H9 (cell line): Measurements from ENCODE around the gene ATG7. TPM values are rescaled to one million over a fixed set of nuclear protein-coding genes. Genes with fewer than 3 reads are reported as not detected.
"Not testable (repeated sequence)": the region's sequence is repeated elsewhere in the genome, so short reads cannot be mapped to it uniquely, and the experiment has no call there.

Experiments
- DNase-seq: peaks from one replicate; pipeline ENCODE4 v3.0.0-alpha.2; 2017
- H2AFZ ChIP-seq: one replicate; pipeline ENCODE4 v1.6.1; 2013; ENCODE audit warnings: mild to moderate bottlenecking, low read length, control low read depth, moderate library complexity
- H2AK5ac ChIP-seq: 2 replicates; pipeline ENCODE4 v1.6.1; 2013; ENCODE audit warnings: low read length, control low read depth, mixed read lengths; ENCODE audit not compliant: insufficient read length
- H2BK120ac ChIP-seq: one replicate; pipeline ENCODE4 v1.6.1; 2013; ENCODE audit warnings: low read depth, mild to moderate bottlenecking, low read length, control low read depth, inconsistent platforms; ENCODE audit not compliant: poor library complexity, severe bottlenecking
- H2BK12ac ChIP-seq: 2 replicates; pipeline ENCODE4 v1.6.1; 2013; ENCODE audit warnings: low read length, control low read depth, mixed read lengths, low read depth; ENCODE audit not compliant: insufficient read length
- H2BK15ac ChIP-seq: 2 replicates; pipeline ENCODE4 v1.6.1; 2013; ENCODE audit warnings: low read depth, low read length, control low read depth
- H2BK20ac ChIP-seq: one replicate; pipeline ENCODE4 v1.6.1; 2013; ENCODE audit warnings: low read depth, mild to moderate bottlenecking, low read length, control low read depth, inconsistent platforms; ENCODE audit not compliant: poor library complexity, severe bottlenecking
- H2BK5ac ChIP-seq: 2 replicates; pipeline ENCODE4 v1.6.1; 2013; ENCODE audit warnings: low read length, control low read depth, mixed read lengths; ENCODE audit not compliant: insufficient read length
- H3K14ac ChIP-seq: 2 replicates; pipeline ENCODE4 v1.6.1; 2013; ENCODE audit warnings: low read length, control low read depth; ENCODE audit not compliant: insufficient read depth
- H3K18ac ChIP-seq: 2 replicates; pipeline ENCODE4 v1.6.1; 2013; ENCODE audit warnings: low read depth, mild to moderate bottlenecking, mixed read lengths, low read length, control low read depth; ENCODE audit not compliant: insufficient read length
- H3K23ac ChIP-seq: 2 replicates; pipeline ENCODE4 v1.6.1; 2013; ENCODE audit warnings: low read length, control low read depth, mixed read lengths, low read depth; ENCODE audit not compliant: insufficient read length
- H3K23me2 ChIP-seq: 2 replicates; pipeline ENCODE4 v1.6.1; 2013; ENCODE audit warnings: low read depth, mild to moderate bottlenecking, mixed read lengths, low read length, control low read depth; ENCODE audit not compliant: insufficient read length, poor library complexity, severe bottlenecking
- H3K27ac ChIP-seq: 2 replicates; pipeline ENCODE4 v1.5.1; 2013; ENCODE audit warnings: low read length, control low read depth, mixed read lengths, low read depth; ENCODE audit not compliant: insufficient read length
- H3K27me3 ChIP-seq: 2 replicates; pipeline ENCODE4 v1.6.1; 2013; ENCODE audit warnings: low read length, control low read depth, inconsistent platforms; ENCODE audit not compliant: insufficient read depth
- H3K4ac ChIP-seq: 2 replicates; pipeline ENCODE4 v1.6.1; 2013; ENCODE audit warnings: low read depth, mild to moderate bottlenecking, control low read depth, inconsistent platforms, low read length, moderate library complexity
- H3K4me1 ChIP-seq: 2 replicates; pipeline ENCODE4 v1.6.1; 2013; ENCODE audit warnings: low read length, control low read depth, inconsistent platforms; ENCODE audit not compliant: insufficient read depth
- H3K4me2 ChIP-seq: 2 replicates; pipeline ENCODE4 v1.6.1; 2013; ENCODE audit warnings: low read length, control low read depth, mixed read lengths; ENCODE audit not compliant: insufficient read length, insufficient read depth
- H3K56ac ChIP-seq: 2 replicates; pipeline ENCODE4 v1.6.1; 2013; ENCODE audit warnings: low read depth, mild to moderate bottlenecking, mixed read lengths, low read length, control low read depth; ENCODE audit not compliant: insufficient read length
- H3K79me1 ChIP-seq: 2 replicates; pipeline ENCODE4 v1.6.1; 2013; ENCODE audit warnings: low read depth, mild to moderate bottlenecking, moderate library complexity, low read length, control low read depth, inconsistent platforms; ENCODE audit not compliant: insufficient read depth, poor library complexity, severe bottlenecking
- H3K79me2 ChIP-seq: 2 replicates; pipeline ENCODE4 v1.6.1; 2013; ENCODE audit warnings: low read length, control low read depth, inconsistent platforms; ENCODE audit not compliant: insufficient read depth
- H3K9ac ChIP-seq: 2 replicates; pipeline ENCODE4 v1.6.1; 2013; ENCODE audit warnings: low read length, control low read depth, mixed read lengths; ENCODE audit not compliant: insufficient read length; ENCODE audit errors: extremely low read depth
- H3K9me3 ChIP-seq: one replicate; pipeline ENCODE4 v1.6.1; 2013; ENCODE audit warnings: low read depth, low read length, inconsistent platforms; ENCODE audit not compliant: control insufficient read depth
- H3T11ph ChIP-seq: one replicate; pipeline ENCODE4 v1.6.1; 2013; ENCODE audit warnings: mild to moderate bottlenecking, low read length, control low read depth, inconsistent platforms
- H4K20me1 ChIP-seq: one replicate; pipeline ENCODE4 v1.6.1; 2013; ENCODE audit not compliant: control insufficient read depth, insufficient read length, insufficient read depth
- H4K5ac ChIP-seq: 2 replicates; pipeline ENCODE4 v1.6.1; 2013; ENCODE audit warnings: low read depth, mild to moderate bottlenecking, mixed read lengths, low read length, control low read depth; ENCODE audit not compliant: insufficient read length
- H4K8ac ChIP-seq: replicated peaks from 2 replicates; pipeline ENCODE4 v1.6.1; 2013; ENCODE audit warnings: low read length, control low read depth, mixed read lengths, low read depth; ENCODE audit not compliant: insufficient read length
- H4K91ac ChIP-seq: 2 replicates; pipeline ENCODE4 v1.6.1; 2013; ENCODE audit warnings: low read depth, mild to moderate bottlenecking, moderate library complexity, mixed read lengths, low read length, control low read depth; ENCODE audit not compliant: insufficient read length
- H3K27ac Mint-ChIP-seq, 3 experiments: 2 replicates in 2 of 3; 3 replicates in 1 of 3; pipeline ENCODE4 v1.8.0; 2020 to 2021; ENCODE audit warnings: mixed read lengths in 3 of 3, mild to moderate bottlenecking in 1 of 3, moderate library complexity in 1 of 3
- H3K27me3 Mint-ChIP-seq: 2 replicates; pipeline ENCODE4 v1.8.0; 2021; ENCODE audit warnings: low read depth, mild to moderate bottlenecking, moderate library complexity, mixed read lengths
- H3K36me3 Mint-ChIP-seq, 3 experiments: 2 replicates in 2 of 3; 3 replicates in 1 of 3; pipeline ENCODE4 v1.8.0; 2020 to 2021; ENCODE audit warnings: low read depth in 3 of 3, mixed read lengths in 3 of 3; ENCODE audit not compliant: insufficient read depth in 1 of 3
- H3K4me1 Mint-ChIP-seq, 2 experiments: 2 replicates each; pipeline ENCODE4 v1.8.0; 2020; ENCODE audit warnings: mixed read lengths in 2 of 2
- H3K4me3 Mint-ChIP-seq, 2 experiments: 2 replicates in 1 of 2; 3 replicates in 1 of 2; pipeline ENCODE4 v1.8.0; 2020 to 2021; ENCODE audit warnings: mild to moderate bottlenecking in 2 of 2, mixed read lengths in 2 of 2, moderate library complexity in 1 of 2
- H3K9me3 Mint-ChIP-seq, 2 experiments: 2 replicates in 1 of 2; 3 replicates in 1 of 2; pipeline ENCODE4 v1.8.0; 2020; ENCODE audit warnings: mild to moderate bottlenecking in 2 of 2, mixed read lengths in 2 of 2, moderate library complexity in 1 of 2
- WGBS: extraction: QIAGEN DNeasy Blood & Tissue Kit; methylation state at CpG from one replicate; pipeline ENCODE4 v1.1.7; 2013; ENCODE audit warnings: missing lambda C conversion rate, low lambda C conversion rate, mixed read lengths; ENCODE audit not compliant: insufficient read length; ENCODE audit errors: extremely low coverage; 5-methylcytosine and 5-hydroxymethylcytosine counted together
- total RNA-seq: library from RNA; stranded (reverse); gene quantifications from 2 replicates; pipeline ENCODE4 v1.2.1, GENCODE V29; 2021
- TF ChIP-seq, protein P1 (sequence below): fragments of 200-600 bp; sonication (generic); conservative IDR thresholded peaks from 3 replicates; pipeline ENCODE4 v1.8.0; 2021; ENCODE audit warnings: antibody characterized with exemption, mild to moderate bottlenecking

The ATG7 gene
- total RNA-seq, 1 experiment from 2014 or later = 17.9 TPM

- Histone ChIP-seq H2BK120ac (no peak overlapping the region), H3K56ac (no peak overlapping the region), H2BK20ac (no peak overlapping the region), H3K18ac (no peak overlapping the region), H4K20me1 (no peaks in the 10 kb centered on the region), H3K4me1 (peaks cover 4% of the 10 kb centered on the region; the same call in 1 of the 2 replicates), H3K27me3 (no peaks in the 10 kb centered on the region), H3K79me1 (no peaks in the 10 kb centered on the region), H2AFZ (no peak overlapping the region), H4K5ac (no peak overlapping the region), H2BK5ac (no peak overlapping the region), H3K27ac (no peak overlapping the region), H2BK15ac (no peak overlapping the region), H3K23me2 (no peaks in the 10 kb centered on the region), H3T11ph (no peak overlapping the region), H3K9ac (no peak overlapping the region), H4K91ac (no peak overlapping the region), H3K14ac (no peak overlapping the region), H2AK5ac (no peak overlapping the region), H3K79me2 (no peaks in the 10 kb centered on the region), H3K23ac (no peak overlapping the region), H2BK12ac (no peak overlapping the region), H3K4ac (no peak overlapping the region), H4K8ac (no peak overlapping the region), H3K9me3 (no peaks in the 10 kb centered on the region), H3K4me2 (no peak overlapping the region)
- Mint-ChIP-seq H3K27me3 (no peaks in the 10 kb centered on the region), H3K36me3 (peaks cover 0 to 3% (median under 1%) of the 10 kb centered on the region in 3 experiments; a peak in 3 of 7 replicates), H3K9me3 (peaks cover under 1% of the 10 kb centered on the region in 2 experiments; a peak in 3 of 5 replicates), H3K4me1 (peaks cover 16% of the 10 kb centered on the region in 2 experiments), H3K27ac (no peak overlapping the region), H3K4me3 (no peak overlapping the region)
- TF ChIP-seq, protein P1, sequence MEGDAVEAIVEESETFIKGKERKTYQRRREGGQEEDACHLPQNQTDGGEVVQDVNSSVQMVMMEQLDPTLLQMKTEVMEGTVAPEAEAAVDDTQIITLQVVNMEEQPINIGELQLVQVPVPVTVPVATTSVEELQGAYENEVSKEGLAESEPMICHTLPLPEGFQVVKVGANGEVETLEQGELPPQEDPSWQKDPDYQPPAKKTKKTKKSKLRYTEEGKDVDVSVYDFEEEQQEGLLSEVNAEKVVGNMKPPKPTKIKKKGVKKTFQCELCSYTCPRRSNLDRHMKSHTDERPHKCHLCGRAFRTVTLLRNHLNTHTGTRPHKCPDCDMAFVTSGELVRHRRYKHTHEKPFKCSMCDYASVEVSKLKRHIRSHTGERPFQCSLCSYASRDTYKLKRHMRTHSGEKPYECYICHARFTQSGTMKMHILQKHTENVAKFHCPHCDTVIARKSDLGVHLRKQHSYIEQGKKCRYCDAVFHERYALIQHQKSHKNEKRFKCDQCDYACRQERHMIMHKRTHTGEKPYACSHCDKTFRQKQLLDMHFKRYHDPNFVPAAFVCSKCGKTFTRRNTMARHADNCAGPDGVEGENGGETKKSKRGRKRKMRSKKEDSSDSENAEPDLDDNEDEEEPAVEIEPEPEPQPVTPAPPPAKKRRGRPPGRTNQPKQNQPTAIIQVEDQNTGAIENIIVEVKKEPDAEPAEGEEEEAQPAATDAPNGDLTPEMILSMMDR = no peak
- no peak for DNase-seq
- no CpG with 5 or more reads among the region's 6 CpGs for WGBS
These were observed 226.9 kb downstream of the ATG7 start for GRCh38 chr3:11499144-11499543.

DNA sequence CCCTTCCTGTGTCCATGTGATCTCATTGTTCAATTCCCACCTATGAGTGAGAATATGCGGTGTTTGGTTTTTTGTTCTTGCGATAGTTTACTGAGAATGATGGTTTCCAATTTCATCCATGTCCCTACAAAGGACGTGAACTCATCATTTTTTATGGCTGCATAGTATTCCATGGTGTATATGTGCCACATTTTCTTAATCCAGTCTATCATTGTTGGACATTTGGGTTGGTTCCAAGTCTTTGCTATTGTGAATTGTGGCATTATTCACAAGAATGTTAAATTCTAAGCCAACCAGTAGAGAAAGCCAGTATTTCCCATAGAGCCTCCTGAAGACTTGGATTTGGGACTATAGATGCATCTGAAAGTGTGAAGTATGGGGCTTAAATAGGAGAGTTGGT is 230.2 kb downstream of the ATG7 start:
- H4K8ac ChIP-seq, H3K9me3 Mint-ChIP-seq, H3K27me3 ChIP-seq, H2BK15ac ChIP-seq, H3K79me2 ChIP-seq, H3K4me3 Mint-ChIP-seq, H3K4me1 Mint-ChIP-seq, H3K23me2 ChIP-seq, H2BK5ac ChIP-seq, H4K20me1 ChIP-seq, H4K91ac ChIP-seq, H3K56ac ChIP-seq, H3K27me3 Mint-ChIP-seq, H3K9ac ChIP-seq, H2BK12ac ChIP-seq, H3K27ac ChIP-seq, H3K4ac ChIP-seq, H2AK5ac ChIP-seq, H2AFZ ChIP-seq, H3T11ph ChIP-seq, H2BK20ac ChIP-seq, H2BK120ac ChIP-seq, H3K9me3 ChIP-seq, H3K79me1 ChIP-seq, H3K14ac ChIP-seq, H3K4me2 ChIP-seq, H4K5ac ChIP-seq, H3K4me1 ChIP-seq, DNase-seq, H3K36me3 Mint-ChIP-seq, H3K27ac Mint-ChIP-seq, H3K18ac ChIP-seq, H3K23ac ChIP-seq: not testable (repeated sequence)
- WGBS = no CpG with 5 or more reads among the region's 3 CpGs
